SK-N-SH (cell line): ENCODE data around the gene CIAO2B. TPM values are rescaled to one million over a fixed set of nuclear protein-coding genes. Genes with fewer than 3 reads are reported as not detected.
A peak's percentile ranks its signal among the peaks of the same experiment; 100 is the strongest.

Experiments used
- CTCF ChIA-PET: fragments of 300-600, 350-600 bp; formaldehyde crosslinking; extraction: SDS; loops from one replicate; lab custom pipeline; 2021; lab: Yijun Ruan, JAX
- POLR2A ChIA-PET: fragments of 350-600 bp; sonication (Branson Sonifier 250); formaldehyde crosslinking; extraction: SDS; loops from one replicate; lab custom pipeline; 2020; ENCODE audit warnings: antibody characterized with exemption, inconsistent platforms; lab: Yijun Ruan, JAX
- DNase-seq: peaks from one replicate; pipeline ENCODE4 v3.0.0; 2012
- H2AFZ ChIP-seq: fragments of 200-600 bp; sonication (generic); 2 replicates; pipeline ENCODE4 v1.8.1; 2016; ENCODE audit warnings: antibody characterized with exemption, mild to moderate bottlenecking, low read depth
- H3F3A ChIP-seq: fragments of 200-600 bp; sonication (generic); replicated peaks from 2 replicates; pipeline ENCODE3; 2016; ENCODE audit warnings: antibody characterized with exemption, mild to moderate bottlenecking; ENCODE audit not compliant: insufficient read depth
- H3K27ac ChIP-seq, 2 experiments: fragments of 200-500 bp in 1 of 2; fragments of 200-600 bp in 1 of 2; sonication (Bioruptor generic) in 1 of 2; sonication (generic), shearing (Covaris generic) in 1 of 2; 2 replicates each; pipeline versions ENCODE4 v1.5.1 to v1.6.1; 2014 to 2016; ENCODE audit warnings: low read depth in 2 of 2, inconsistent platforms in 1 of 2, low read length in 1 of 2, mild to moderate bottlenecking in 1 of 2, mixed read lengths in 1 of 2
- H3K27me3 ChIP-seq: fragments of 200-600 bp; sonication (generic), shearing (Covaris generic); 2 replicates; pipeline ENCODE4 v1.6.1; 2016; ENCODE audit warnings: mixed run types; ENCODE audit not compliant: insufficient read depth
- H3K36me3 ChIP-seq, 2 experiments: fragments of 200-500 bp in 1 of 2; fragments of 200-600 bp in 1 of 2; sonication (Bioruptor generic) in 1 of 2; sonication (generic) in 1 of 2; replicated peaks in 1 of 2; 2 replicates each; pipeline versions ENCODE3 to v1.5.1; 2014 to 2016; ENCODE audit warnings: low read length in 1 of 2, mild to moderate bottlenecking in 1 of 2; ENCODE audit not compliant: insufficient read depth in 2 of 2, control insufficient read depth in 1 of 2
- H3K4me1 ChIP-seq, 2 experiments: fragments of 200-500 bp in 1 of 2; fragments of 200-600 bp in 1 of 2; sonication (Bioruptor generic) in 1 of 2; sonication (generic), shearing (Covaris generic) in 1 of 2; 2 replicates each; pipeline versions ENCODE4 v1.5.1 to v1.6.1; 2014 to 2016; ENCODE audit warnings: low read depth in 1 of 2, low read length in 1 of 2, mixed run types in 1 of 2; ENCODE audit not compliant: insufficient read depth in 2 of 2, control insufficient read depth in 1 of 2
- H3K4me2 ChIP-seq: fragments of 200-600 bp; sonication (generic), shearing (Covaris generic); 2 replicates; pipeline ENCODE4 v1.6.1; 2017; ENCODE audit warnings: mixed run types
- H3K4me3 ChIP-seq, 2 experiments: fragments of 200-500 bp in 1 of 2; fragments of 200-600 bp in 1 of 2; sonication (Bioruptor generic) in 1 of 2; sonication (generic), shearing (Covaris generic) in 1 of 2; 2 replicates each; pipeline versions ENCODE4 v1.5.1 to v1.8.1; 2014 to 2016; ENCODE audit warnings: low read depth in 2 of 2, inconsistent platforms in 1 of 2, low read length in 1 of 2, mild to moderate bottlenecking in 1 of 2, mixed read lengths in 1 of 2, moderate library complexity in 1 of 2
- H3K79me2 ChIP-seq: fragments of 200-600 bp; sonication (generic); 2 replicates; pipeline ENCODE4 v1.8.1; 2017; ENCODE audit warnings: mild to moderate bottlenecking; ENCODE audit not compliant: insufficient read depth
- H3K9ac ChIP-seq: fragments of 200-600 bp; sonication (generic); 2 replicates; pipeline ENCODE4 v1.6.1; 2017; ENCODE audit warnings: mixed run types
- H3K9me2 ChIP-seq: fragments of 200-600 bp; sonication (generic); 2 replicates; pipeline ENCODE4 v1.6.1; 2017; ENCODE audit warnings: mixed run types
- H3K9me3 ChIP-seq: fragments of 200-600 bp; sonication (generic); 2 replicates; pipeline ENCODE4 v1.6.1; 2017; ENCODE audit warnings: mixed run types, mild to moderate bottlenecking, moderate library complexity
- H4K20me1 ChIP-seq: fragments of 200-600 bp; sonication (generic); 2 replicates; pipeline ENCODE4 v1.6.1; 2017; ENCODE audit warnings: mild to moderate bottlenecking, mixed run types; ENCODE audit not compliant: insufficient read depth
- FOSL2 ChIP-seq: IDR thresholded peaks from 2 replicates; pipeline ENCODE4 v1.4.0; 2012; ENCODE audit warnings: low read depth, mild to moderate bottlenecking, moderate library complexity, borderline replicate concordance
- MXI1 ChIP-seq: IDR thresholded peaks from 2 replicates; pipeline ENCODE4 v1.6.1; 2012; ENCODE audit warnings: mild to moderate bottlenecking, low read depth, low read length, improper control_type of control experiment
- RXRA ChIP-seq: IDR thresholded peaks from 2 replicates; pipeline ENCODE4 v1.4.0; 2012; ENCODE audit warnings: low read depth, mild to moderate bottlenecking, borderline replicate concordance
- SMC3 ChIP-seq: IDR thresholded peaks from 2 replicates; pipeline ENCODE4 v1.6.1; 2012; ENCODE audit warnings: low read depth, low read length, improper control_type of control experiment
- TEAD4 ChIP-seq: IDR thresholded peaks from 2 replicates; pipeline ENCODE4 v1.4.0; 2012; ENCODE audit warnings: mild to moderate bottlenecking, borderline replicate concordance; ENCODE audit not compliant: insufficient read depth
- WGBS: methylation state at CpG from one replicate; pipeline ENCODE4 v1.1.6; 2017; ENCODE audit warnings: low lambda C conversion rate; 5-methylcytosine and 5-hydroxymethylcytosine counted together
- polyA plus RNA-seq, 3 experiments: library from polyadenylated mRNA; depleted of rRNA; stranded (reverse); fragments of >200 nt; gene quantifications; 2 replicates each; pipeline ENCODE4 v1.2.3, GENCODE V29; 2012
- TF ChIP-seq, protein P1 (sequence below): fragments of 150-350 bp; IDR thresholded peaks from 2 replicates; pipeline ENCODE4 v1.6.1; 2016; ENCODE audit warnings: mild to moderate bottlenecking, low read depth, low read length
- TF ChIP-seq, protein P2 (sequence below): fragments of 200-600 bp; sonication (generic); IDR thresholded peaks from 2 replicates; pipeline ENCODE4 v1.6.1; 2017; ENCODE audit warnings: antibody characterized with exemption, mild to moderate bottlenecking, moderate library complexity
- TF ChIP-seq, protein P3 (sequence below): IDR thresholded peaks from 2 replicates; pipeline ENCODE4 v1.6.1; 2012; ENCODE audit warnings: mild to moderate bottlenecking, low read depth, low read length, moderate library complexity

Gene CIAO2B
- polyA plus RNA-seq, 1 of the 3 experiments (the other 2 are of a cell fraction), result 665 TPM

DNA sequence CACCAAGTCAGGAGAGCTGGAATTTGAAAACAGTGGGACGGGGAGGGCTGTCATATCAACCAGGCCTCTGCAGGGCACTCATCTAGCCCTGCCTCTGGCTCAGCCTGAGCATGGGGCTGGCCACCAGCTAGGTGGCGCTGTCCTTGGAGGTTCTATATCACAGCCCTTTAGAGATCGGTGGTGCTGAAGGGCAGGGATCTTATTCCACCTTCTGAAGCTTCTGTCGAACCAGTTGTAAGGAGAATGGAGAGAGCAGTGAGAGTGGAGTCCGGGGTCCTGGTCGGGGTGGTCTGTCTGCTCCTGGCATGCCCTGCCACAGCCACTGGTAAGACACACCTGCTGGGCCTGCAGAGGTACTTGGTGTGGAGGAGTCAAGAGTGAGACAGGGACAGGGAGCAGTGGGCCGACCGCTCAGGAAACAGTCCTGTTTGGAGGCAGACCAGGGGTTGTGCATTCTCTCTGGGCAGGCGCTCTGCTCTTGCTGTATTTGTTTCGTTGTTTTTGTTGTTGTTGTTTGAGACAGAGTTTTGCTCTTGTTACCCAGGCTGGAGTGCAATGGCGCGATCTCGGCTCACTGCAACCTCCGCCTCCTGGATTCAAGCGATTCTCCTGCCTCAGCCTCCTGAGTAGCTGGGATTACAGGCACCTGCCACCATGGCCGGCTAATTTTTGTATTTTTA is 27.0 kb upstream of the CIAO2B start, which contains the start of gene CES3:
Gene CES3, plus strand, starts transcription at position 202 of the 680 bp plus-strand sequence. Its CDS starts 42 bp downstream, at position 244.
- H3K79me2 ChIP-seq, result no peaks in the 10 kb centered on the region
- no peaks in the 10 kb centered on the region for H3K27me3 ChIP-seq
- ChIA-PET POLR2A (interaction anchor here (0.5 kb wide), 1 partner anchor 58 kb away, joined by 3 read pairs; no protein-coding TSS in a partner anchor), CTCF (interaction anchor here (0.6 to 11.9 kb wide), 30 partner anchors 9 to 236 kb away, joined by 3 to 82 read pairs (median 4); partner anchors contain the start of genes B3GNT9 and RRAD)
- H3K27ac ChIP-seq, result no peak within 1 kb of the TSS; a peak in 1 of 4 replicates
- no peaks in the 10 kb centered on the region for H4K20me1 ChIP-seq
- H2AFZ ChIP-seq, result peak within 1 kb of the TSS; percentile 79
- no peaks in the 10 kb centered on the region for H3K9me3 ChIP-seq
- DNase-seq, result peak; percentile 82
- no peaks in the 10 kb centered on the region for H3K36me3 ChIP-seq
- H3K9ac ChIP-seq, result no peak within 1 kb of the TSS
- H3K4me3 ChIP-seq, result peak within 1 kb of the TSS; percentile 6 to 50; a peak in 1 of 4 replicates
- H3K4me2 ChIP-seq, result peak within 1 kb of the TSS; percentile 59; the same call in 1 of the 2 replicates
- WGBS, result 67% methylated on average over 14 of the region's 16 CpGs
- no peak for TF ChIP-seq RXRA
- TF ChIP-seq, protein P1, sequence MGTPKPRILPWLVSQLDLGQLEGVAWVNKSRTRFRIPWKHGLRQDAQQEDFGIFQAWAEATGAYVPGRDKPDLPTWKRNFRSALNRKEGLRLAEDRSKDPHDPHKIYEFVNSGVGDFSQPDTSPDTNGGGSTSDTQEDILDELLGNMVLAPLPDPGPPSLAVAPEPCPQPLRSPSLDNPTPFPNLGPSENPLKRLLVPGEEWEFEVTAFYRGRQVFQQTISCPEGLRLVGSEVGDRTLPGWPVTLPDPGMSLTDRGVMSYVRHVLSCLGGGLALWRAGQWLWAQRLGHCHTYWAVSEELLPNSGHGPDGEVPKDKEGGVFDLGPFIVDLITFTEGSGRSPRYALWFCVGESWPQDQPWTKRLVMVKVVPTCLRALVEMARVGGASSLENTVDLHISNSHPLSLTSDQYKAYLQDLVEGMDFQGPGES, result no peak
- TF ChIP-seq, protein P2, sequence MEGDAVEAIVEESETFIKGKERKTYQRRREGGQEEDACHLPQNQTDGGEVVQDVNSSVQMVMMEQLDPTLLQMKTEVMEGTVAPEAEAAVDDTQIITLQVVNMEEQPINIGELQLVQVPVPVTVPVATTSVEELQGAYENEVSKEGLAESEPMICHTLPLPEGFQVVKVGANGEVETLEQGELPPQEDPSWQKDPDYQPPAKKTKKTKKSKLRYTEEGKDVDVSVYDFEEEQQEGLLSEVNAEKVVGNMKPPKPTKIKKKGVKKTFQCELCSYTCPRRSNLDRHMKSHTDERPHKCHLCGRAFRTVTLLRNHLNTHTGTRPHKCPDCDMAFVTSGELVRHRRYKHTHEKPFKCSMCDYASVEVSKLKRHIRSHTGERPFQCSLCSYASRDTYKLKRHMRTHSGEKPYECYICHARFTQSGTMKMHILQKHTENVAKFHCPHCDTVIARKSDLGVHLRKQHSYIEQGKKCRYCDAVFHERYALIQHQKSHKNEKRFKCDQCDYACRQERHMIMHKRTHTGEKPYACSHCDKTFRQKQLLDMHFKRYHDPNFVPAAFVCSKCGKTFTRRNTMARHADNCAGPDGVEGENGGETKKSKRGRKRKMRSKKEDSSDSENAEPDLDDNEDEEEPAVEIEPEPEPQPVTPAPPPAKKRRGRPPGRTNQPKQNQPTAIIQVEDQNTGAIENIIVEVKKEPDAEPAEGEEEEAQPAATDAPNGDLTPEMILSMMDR, result peak; percentile 81
- 0 out of 2 replicates have a peak, but pooled peaks have one; percentile 8 for TF ChIP-seq SMC3
- TF ChIP-seq, protein P3, sequence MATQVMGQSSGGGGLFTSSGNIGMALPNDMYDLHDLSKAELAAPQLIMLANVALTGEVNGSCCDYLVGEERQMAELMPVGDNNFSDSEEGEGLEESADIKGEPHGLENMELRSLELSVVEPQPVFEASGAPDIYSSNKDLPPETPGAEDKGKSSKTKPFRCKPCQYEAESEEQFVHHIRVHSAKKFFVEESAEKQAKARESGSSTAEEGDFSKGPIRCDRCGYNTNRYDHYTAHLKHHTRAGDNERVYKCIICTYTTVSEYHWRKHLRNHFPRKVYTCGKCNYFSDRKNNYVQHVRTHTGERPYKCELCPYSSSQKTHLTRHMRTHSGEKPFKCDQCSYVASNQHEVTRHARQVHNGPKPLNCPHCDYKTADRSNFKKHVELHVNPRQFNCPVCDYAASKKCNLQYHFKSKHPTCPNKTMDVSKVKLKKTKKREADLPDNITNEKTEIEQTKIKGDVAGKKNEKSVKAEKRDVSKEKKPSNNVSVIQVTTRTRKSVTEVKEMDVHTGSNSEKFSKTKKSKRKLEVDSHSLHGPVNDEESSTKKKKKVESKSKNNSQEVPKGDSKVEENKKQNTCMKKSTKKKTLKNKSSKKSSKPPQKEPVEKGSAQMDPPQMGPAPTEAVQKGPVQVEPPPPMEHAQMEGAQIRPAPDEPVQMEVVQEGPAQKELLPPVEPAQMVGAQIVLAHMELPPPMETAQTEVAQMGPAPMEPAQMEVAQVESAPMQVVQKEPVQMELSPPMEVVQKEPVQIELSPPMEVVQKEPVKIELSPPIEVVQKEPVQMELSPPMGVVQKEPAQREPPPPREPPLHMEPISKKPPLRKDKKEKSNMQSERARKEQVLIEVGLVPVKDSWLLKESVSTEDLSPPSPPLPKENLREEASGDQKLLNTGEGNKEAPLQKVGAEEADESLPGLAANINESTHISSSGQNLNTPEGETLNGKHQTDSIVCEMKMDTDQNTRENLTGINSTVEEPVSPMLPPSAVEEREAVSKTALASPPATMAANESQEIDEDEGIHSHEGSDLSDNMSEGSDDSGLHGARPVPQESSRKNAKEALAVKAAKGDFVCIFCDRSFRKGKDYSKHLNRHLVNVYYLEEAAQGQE, result peak; percentile 61; the same call in 1 of the 2 replicates
- TF ChIP-seq MXI1, result peak; percentile 46; the same call in 1 of the 2 replicates
- no peak for TF ChIP-seq FOSL2
- no peak for TF ChIP-seq TEAD4
- H3F3A ChIP-seq, result no peaks in the 10 kb centered on the region
- H3K4me1 ChIP-seq, result peaks cover 0 to 16% of the 10 kb centered on the region in 2 experiments; a peak in 1 of 4 replicates
- no peaks in the 10 kb centered on the region for H3K9me2 ChIP-seq
